NCI-H524 treated with DMSO at 0.1 percent for 48 hours (cell line): Measurements from ENCODE around the gene TAF9B.
"Not testable (repeated sequence)": the region's sequence is repeated elsewhere in the genome, so short reads cannot be mapped to it uniquely, and the experiment has no call there.

Source experiments
- DNase-seq: peaks from one replicate; lab custom pipeline; 2025; lab: John Stamatoyannopoulos, UW

TAF9B gene

DNA sequence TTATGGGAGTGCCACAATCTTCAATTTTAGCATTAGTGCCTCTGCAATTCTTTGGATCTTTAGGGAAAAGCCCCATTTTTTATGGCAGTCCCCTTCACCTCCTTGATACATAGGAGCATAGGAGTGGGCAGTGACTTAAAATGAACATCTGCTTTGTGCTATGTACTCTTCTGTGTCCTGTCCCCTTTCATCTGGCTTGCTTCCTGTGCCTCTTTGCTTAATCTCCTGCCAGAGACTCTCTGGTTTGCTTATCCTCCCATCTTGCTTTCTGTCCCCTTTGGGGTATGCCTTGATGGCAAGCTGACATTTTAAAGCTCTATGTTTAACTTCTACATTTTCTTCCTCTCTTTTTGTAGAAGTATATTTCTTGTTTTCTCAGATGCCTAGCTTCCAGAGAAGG lies 23.1 kb downstream of the TAF9B start:
- no peak for DNase-seq

DNA sequence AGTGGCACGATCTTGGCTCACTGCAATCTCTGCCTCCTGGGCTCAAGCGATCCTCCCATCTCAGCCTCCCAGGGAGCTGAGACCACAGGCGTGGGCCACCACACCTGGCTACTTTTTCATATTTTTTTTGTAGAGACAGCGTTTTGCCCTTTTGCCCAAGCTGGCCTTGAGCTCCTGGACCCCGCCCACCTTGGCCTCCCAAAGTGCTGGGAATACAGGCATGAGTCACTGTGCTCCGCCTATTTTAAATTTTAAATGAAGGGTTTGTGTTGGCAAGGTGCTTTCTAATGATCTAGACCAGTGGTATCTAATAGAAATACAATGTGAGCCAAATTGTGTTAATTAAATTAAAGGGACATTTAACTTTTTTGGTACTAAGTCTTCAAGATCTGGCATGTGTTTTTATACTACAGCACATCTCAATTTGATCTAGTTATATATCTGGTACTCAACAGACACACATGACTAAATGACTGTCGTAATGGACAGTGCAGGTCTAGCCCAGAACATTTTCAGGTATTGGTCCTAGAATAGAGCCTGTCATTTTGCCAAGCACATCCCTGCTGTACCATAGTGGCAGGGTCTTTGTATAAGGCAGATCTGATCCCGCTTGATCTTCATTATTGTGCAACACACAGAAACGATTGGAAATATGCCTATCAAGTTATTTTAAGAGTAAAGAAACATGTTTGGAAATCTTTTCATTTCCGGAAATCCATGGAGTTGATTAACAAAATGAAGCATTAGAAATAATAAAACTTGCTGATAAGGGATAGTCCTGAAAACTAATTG lies 28.1 kb downstream of the TAF9B start:
- DNase-seq: no peak

DNA sequence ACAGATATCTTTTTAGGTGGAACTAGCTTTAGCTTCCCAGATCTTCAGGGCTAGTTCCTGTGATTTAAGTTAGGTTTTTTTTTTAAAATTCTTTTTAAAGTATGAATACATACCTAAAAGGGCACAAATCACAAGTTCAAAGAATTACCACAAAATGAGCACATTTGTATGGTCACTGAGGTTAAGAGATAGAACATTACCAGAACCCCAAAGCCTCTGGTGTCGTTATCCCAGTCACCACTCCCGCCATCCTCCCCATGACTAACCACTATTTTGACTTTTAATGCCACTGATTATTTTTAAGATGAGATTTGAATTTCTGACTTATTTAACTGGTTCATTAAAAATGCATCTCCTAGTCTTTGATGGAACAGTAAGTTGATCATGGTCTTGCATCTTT lies 30.0 kb downstream of the TAF9B start:
- DNase-seq: no peak

DNA sequence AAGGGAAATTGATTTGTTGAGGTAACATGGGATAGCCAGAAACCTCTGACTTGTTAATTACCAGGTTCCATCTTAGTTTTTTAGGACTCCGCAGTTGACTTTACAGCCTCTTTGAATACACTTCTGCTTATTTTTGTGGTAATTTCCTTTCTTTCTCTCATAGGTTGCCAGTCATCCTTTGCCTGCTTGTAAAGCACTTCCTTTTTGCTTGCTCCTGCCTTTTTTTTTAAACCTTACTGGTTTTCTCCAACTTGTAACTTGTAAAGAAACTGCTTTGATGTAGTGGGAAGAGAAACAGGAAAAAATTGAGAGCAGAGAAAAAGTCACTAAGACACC lies 32.8 kb downstream of the TAF9B start:
- DNase-seq: no peak

DNA sequence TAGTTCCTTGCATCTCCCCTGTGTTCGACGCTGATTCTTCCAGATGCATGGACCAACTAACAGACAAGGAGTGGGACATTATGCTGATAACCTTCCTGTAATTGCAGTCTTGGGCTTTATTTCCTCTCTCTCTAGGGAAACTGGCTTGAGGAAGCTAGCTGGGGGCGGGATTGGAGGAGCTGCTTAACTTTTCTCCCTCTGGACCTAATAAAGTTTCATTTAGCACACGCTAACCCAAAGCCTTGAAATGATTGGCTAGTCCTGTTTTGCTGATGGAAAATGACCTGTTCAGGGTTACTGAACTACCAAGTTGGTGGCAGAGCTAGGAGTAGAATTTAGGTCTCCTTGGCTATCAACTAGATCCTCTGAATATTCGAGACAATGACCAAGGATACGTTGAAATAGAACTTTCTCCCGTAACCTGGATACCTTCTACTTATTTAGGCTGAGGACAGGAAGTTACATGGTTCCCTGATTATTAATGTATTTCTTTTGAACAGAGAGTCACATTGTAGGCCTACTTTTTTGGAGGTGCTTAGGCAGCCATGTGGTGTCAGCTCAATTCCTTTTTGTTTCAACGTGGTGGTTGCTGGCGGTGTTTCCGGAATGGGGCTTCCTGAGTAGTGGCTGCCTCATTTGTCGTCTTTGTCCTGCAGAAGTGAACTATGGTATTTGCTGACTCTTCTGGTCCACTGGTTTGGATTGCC lies 33.4 kb downstream of the TAF9B start:
- DNase-seq: no peak

DNA sequence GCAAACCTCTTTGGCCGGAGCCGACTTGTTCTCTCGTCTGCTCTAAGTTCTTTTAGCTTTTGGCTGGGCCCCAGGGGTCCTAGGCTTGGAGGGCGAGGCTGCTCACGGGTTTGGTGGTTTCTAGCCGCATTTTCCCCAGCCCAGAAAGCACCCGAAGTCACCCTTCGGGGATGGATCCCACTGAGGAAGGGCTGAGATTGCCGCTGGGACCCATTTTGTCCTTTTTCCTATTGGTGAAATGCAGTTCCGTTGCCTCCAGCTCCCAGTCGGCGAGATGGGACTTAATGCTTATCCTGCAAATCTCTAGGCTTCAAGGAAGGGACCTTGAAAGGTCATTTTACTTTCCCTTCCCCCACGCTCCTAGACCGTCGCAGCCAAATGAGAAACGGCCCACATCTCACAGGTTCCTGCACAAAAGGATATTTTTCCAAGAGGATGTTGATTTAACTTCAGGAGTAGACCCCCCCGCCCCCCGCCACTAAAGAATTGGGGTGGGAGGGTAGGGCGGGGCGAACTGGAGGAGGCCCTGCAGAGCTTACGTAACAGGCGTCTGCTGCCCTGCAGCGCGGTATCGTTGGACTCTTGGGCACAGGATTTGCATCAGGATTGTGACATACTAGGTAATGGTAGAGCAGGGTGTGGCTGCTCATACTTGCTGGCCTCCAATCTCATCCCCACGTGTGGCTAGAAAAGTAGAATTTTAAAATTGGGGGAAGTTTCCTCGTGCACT lies 34.8 kb downstream of the TAF9B start:
- no peak for DNase-seq

DNA sequence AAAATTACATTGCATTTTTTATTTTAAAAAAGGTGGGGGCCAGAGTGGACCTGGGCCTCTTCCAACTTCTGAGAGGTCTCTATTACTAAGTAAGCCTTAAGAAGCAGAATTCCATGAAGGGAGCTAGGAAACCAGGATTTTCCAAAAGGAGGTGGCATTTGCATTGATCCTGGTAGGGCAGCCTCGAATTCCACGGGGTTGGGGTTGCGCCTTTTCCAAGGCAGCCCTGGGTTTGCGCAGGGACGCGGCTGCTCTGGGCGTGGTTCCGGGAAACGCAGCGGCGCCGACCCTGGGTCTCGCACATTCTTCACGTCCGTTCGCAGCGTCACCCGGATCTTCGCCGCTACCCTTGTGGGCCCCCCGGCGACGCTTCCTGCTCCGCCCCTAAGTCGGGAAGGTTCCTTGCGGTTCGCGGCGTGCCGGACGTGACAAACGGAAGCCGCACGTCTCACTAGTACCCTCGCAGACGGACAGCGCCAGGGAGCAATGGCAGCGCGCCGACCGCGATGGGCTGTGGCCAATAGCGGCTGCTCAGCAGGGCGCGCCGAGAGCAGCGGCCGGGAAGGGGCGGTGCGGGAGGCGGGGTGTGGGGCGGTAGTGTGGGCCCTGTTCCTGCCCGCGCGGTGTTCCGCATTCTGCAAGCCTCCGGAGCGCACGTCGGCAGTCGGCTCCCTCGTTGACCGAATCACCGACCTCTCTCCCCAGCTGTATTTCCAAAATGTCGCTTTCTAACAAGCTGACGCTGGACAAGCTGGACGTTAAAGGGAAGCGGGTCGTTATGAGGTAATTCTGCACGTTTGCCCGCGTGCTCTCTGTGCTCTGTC lies 35.6 kb downstream of the TAF9B start, which contains the start of gene PGK1:
PGK1 (plus strand) TSS at position 626 of the 824 bp plus-strand sequence; CDS start at position 719, 93 bp downstream.
- peak; percentile 93 for DNase-seq

DNA sequence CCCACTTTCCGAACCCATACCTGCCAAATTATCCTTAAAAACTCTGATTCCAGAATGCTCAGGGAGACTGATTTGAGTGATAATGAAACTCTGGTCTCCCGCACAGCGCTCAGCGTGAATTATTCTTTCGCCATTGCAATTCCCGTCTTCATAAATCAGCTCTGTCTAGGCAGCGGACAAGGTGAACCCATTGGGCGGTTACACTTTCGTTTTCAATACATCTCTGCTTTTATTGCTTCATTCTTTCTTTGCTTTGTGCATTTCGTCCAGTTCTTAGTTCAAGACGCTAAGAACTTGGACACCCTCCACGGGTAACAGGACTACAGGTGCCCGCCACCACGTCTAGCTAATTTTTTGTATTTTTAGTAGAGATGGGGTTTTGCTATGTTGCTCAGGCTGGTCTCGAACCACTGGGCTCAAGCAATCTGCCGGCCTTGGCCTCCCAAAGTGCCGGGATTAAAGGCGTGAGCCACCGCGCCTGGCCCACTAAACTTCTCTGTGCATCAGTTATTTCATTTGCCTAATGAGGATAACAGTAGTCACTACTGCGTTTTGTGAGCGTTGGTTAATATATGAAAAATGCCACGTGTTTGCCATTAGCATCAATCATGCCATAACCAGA lies 36.3 kb downstream of the TAF9B start:
- no peak for DNase-seq

DNA sequence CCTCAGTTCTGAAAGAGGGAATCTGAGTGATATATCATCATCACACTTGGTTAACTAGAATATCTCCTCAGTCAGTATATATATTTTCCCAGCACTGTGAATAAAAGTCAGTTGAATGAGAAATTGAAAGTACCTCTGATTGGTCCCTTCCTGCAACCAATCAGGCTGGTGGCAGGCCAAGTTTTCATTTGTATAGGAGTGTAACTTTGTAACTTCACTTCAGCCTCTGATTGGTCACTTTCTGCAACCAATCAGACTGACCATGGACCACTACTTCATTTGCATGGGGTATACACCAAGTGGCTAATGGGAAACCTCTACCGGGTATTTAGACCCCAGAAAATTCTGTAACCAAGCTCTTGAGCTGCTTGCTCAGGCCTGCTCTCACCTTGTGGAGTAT lies 37.4 kb downstream of the TAF9B start:
- no peak for DNase-seq

DNA sequence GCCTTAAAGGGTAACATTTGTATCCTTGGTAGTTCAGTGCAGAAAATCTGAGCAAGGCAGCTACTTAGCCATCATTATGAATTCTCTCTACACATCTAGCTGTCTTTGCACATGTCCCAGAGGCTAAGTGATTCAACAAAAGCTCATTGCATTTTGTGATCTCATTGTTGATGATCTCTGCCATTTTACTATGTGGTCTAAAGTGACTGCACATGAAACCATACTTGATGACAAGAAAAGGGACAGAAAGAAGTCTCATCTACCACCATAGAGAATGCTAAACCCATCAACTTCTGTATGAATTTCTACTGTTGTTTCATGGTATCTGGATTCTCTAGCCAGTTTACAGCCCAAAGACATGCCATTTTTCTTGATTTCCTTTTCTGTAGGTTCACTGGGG lies 41.3 kb downstream of the TAF9B start:
- DNase-seq: no peak

DNA sequence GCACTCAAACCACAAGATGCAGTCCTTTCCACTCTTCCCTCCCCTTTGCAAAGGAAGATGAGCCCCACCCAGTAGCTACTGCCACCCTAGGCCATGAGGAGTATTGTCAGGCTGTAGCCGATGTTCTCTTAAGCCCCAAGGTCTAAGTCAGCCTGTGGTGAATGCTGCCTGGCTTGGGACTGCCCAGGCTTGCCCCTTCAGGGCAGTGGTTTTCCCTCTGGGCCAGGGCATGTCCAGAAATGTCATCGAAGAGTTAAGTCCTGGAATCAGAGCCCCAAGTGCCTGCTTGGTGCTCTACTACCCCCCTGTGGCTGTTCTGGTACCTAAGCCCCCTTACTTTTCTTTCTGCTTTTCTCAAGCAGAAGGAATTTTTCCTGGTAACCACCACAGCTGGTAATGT lies 47.2 kb downstream of the TAF9B start:
- no peak for DNase-seq

DNA sequence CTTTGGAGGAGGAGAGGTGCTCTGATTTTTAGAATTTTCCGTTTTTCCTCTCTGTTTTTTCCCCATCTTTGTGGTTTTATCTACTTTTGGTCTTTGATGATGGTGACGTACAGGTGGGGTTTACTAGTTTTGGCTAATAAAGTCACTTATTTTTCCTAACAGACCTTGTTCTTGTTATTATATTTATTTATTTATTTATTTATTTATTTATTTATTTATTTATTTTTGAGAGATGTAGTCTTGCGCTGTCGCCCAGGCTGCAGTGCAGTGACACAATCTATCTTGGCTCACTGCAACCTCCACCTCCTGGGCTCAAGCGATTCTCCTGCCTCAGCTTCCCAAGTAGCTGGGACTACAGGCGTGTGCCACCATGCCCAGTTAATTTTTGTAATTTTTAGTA lies 58.0 kb downstream of the TAF9B start:
- not testable (repeated sequence) for DNase-seq
